ENCODE results near the gene RHOV.

The RHOV gene

GRCh38 chr15:40873694-40874561 lies at the start of gene RHOV:
TSS of gene RHOV (minus strand) at chr15:40874234. CDS start at chr15:40874139, 95 bp downstream.
- no peak for DNase-seq (ENCODE audit: low read depth in 2 of 2)

- DNase-seq (ENCODE audit: low read depth in 2 of 2), result no peak
Measured at GRCh38 chr15:40923551-40923950, 49.5 kb upstream of the RHOV start.

DNA sequence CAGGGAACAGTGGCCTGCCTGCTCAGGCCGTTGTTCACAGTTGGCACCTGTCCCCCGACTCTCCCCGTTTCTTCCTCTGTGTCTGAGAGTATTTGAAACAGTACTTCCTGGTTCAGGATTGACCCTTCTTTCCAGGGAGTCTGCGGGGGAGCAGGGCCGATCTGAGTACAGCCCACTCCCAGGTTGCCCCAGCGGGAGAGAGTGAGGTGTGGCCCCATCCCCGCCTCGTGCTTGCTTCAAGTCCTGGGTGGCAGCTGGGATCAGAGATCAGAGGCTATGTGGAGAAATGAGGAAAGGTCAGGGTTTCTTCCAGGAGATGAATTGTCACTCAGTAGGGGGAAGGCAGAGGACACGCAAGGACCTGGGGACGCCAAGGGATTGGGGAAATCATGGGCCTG lies 48.6 kb upstream of the RHOV start:
- no peak for DNase-seq (ENCODE audit: low read depth in 2 of 2)

DNA sequence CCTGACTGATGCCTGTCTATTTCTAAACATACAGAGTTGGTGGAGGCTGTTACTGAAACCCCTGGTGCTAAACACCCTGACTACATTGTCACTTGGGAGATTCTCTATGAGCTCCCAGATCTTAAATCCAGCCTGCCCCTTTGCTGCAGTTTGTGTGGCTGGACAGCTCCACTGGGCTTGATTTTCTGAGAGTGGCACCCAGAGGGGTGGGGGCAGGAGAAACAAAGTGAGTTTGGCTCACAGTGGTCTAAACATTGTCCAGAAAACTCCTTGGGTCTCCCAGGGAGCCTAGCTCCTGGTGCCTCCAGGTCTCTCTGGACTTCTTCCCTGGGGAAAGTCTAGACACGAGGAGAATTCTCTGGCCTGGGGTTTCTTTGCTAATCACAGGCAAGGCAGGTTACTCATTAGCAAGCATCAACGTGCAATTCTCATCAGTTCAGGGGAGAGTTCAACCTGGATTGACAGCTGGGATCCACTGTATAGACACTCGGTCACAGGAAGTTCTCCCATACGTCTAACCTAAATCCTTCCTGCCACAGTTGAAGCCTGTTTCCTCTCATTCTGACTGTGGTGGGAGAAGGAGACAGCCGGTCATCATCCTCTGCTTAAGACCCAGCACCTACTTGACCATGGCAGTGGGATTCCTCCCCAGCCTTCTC lies 48.0 kb upstream of the RHOV start:
- no peak for DNase-seq (ENCODE audit: low read depth in 2 of 2)

DNA sequence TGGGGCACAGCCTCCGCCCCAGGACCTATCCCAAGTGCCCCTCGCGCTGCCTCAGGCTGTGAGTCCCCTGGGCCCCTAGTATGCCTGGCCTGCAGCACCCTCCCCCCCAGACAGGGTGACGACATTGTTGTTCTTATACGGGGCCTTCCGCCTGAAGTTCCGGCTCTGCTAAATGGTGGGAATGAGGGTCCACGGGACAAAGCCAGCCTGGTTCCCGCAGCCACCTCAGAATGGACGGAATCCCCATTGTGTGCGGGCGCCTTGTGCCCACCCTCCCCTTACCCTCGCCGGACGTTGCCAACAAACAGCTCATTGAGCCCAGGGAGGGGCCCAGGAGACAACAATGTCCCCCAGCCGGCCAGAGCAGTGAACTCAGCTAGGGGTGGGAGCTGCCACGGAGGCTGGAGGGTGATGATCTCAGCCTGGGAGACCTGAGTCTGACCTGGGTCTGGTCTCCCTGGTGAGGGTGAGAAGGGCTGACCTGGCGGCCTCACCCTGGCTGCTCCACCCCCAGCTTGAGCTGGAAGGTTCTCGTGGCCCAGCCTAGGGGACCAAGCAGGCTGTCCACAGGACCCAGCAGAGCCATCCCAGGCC lies 44.9 kb upstream of the RHOV start:
- no peak for DNase-seq (ENCODE audit: low read depth in 2 of 2)

DNA sequence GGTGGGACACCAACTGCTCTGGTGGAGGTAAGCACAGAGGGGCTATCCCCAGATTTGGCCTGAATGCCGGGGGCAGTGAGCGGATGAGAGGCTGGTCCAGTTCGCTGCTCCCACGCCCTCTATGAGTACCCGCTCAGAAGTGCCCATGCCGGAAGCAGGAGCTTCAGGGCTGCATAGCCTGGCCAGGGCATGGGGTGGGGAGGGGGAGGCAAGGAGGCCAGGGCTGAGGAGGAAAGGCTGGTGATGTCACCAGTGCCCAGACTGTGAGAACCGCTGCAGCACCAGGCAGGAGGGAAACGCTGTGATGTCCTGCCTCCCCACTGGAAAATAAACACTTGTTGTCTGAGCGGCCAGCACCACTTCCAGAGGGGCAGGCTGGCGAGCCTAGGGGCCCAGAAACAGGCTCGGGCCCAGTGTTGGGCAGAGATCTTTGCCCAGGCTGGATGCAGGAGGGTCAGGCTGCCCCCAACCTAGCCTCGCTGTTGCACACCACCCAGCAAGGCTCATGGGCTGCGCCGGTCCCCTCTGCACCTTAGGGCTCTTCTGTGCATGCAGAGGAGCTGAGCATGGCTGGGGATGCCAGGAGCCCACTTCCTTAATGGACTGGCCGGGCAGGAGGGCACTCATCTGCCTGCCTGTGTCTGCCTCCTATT lies 44.2 kb upstream of the RHOV start:
- no peak for DNase-seq (ENCODE audit: low read depth in 2 of 2)

DNA sequence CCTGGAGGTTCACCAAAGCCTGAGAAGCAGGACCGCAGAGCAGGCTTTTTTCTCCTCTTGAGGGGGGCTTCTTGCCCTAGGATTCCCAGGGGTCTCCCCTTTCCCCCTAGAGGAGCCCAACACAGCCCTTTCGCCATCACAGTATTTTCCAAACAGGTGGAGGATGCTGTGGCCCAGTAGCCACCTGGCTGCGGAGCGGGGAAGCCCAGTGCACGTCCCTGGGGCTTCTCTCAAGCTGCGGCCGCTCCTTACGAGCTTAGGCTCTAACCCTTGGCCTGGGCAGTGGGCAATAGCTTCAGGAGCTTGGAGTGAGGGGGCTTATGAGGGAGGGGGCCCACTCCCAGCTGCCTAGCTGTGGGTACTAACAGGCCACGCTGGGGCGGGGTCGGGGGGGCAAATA lies 43.6 kb upstream of the RHOV start:
- no peak for DNase-seq (ENCODE audit: low read depth in 2 of 2)

- DNase-seq (ENCODE audit: low read depth in 2 of 2), result no peak
Measured at GRCh38 chr15:40915679-40916078, 41.6 kb upstream of the RHOV start.

DNA sequence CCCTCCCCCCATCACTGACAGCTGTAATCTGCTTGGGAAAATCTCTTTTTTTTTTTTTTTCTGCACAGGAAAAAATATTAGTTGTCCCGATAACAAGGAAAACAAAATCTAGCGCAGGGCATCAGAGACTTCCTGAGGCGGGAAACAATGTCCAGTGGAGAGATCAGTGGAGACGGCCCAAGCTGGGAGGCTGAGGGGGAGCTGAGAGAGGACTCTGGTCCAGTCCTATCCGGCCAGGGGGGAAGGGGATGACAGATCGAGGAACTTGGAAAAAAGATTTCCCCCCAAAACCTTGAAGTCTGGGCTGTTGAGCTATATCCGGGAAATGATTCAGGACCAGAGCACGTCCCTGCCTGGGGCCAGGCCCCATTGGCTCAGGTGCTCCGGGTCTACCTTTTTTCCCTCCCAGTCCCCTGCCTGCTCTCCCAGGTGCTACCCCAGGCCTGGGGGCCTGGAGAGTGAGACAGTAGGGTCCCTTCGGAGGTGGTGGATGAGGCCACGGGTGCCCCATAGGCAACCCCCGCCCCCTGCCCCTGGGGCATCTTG lies 41.2 kb upstream of the RHOV start:
- DNase-seq (ENCODE audit: low read depth in 2 of 2), result no peak

DNA sequence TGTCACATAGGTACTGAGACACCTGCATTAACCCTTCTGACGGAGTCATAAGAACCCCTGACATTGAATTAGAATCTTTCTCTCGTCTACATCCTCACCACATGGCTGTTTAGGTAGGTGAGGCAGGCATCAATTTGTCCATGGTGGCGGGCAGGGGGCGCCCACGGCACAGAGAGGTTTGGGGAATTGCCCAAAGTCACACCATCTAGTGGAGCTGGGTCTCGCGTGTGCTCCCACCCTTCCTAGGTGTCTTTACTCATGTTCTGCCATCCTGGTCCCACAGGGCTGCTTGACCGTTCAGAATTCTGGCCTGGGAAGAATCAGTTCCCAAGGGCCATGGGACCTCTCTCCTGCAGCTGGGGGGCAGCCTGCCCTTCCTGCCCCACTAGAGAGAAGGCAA lies 40.5 kb upstream of the RHOV start:
- DNase-seq (ENCODE audit: low read depth in 2 of 2), result no peak

DNA sequence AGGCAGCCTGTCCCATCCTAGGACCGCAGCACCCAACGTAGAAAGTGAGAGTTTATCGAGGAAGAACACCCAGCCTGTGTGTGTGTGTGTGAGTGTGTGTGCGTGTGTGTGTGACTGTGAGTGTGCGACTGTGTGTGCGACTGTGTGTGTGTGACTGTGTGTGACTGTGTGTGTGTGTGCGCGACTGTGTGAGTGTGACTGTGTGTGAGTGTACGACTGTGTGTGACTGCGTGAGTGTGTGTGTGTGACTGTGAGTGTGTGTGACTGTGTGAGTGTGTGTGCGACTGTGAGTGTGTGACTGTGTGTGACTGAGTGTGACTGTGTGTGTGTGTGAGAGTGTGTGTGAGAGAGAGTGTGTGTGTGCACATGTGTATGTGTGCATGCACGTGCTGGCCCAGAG lies 40.0 kb upstream of the RHOV start:
- no peak for DNase-seq (ENCODE audit: low read depth in 2 of 2)

DNA sequence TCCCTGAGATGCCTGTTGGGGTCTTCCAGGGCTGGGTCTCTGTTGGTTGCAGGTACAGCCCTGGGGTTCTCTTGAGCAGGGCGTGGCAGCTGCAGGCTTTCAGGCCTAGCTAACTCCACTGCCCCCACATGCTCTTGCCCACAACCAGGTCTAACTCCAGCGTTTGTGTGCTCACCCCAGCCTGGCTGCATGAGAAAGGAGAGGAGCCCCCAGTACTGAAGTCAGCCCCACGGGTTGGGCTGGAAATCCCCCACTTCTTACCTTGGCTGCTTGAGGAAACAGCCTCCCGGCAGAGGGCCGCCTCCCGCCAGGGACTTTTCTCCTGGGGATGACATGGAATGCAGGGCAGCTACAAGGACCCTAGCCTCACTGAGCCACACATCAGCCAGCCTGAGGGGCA lies 38.4 kb upstream of the RHOV start:
- DNase-seq (ENCODE audit: low read depth in 2 of 2), result no peak

GRCh38 chr15:40911693-40912092 lies 37.7 kb upstream of the RHOV start:
- no peak for DNase-seq (ENCODE audit: low read depth in 2 of 2)

DNA sequence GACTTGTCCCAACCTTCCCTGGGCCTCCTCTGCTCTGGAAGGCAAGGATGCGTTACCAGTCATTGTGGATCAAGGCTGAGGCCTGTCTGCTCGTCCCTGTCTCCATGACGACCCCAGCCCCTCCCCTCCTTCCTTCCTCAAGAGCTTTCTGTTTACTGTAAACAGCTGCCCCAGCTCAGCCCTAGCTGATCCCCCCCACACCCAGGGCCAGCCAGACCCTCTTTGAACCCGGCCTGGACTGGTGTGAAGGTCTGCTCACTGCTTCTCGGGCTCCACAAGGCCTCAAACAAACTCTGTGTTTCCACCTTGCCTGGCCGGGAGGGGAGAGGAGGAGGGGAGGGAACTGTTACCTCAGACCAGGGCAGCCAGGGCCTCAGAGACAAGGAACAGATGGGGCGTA lies 37.1 kb upstream of the RHOV start:
- DNase-seq (ENCODE audit: low read depth in 2 of 2), result no peak

DNA sequence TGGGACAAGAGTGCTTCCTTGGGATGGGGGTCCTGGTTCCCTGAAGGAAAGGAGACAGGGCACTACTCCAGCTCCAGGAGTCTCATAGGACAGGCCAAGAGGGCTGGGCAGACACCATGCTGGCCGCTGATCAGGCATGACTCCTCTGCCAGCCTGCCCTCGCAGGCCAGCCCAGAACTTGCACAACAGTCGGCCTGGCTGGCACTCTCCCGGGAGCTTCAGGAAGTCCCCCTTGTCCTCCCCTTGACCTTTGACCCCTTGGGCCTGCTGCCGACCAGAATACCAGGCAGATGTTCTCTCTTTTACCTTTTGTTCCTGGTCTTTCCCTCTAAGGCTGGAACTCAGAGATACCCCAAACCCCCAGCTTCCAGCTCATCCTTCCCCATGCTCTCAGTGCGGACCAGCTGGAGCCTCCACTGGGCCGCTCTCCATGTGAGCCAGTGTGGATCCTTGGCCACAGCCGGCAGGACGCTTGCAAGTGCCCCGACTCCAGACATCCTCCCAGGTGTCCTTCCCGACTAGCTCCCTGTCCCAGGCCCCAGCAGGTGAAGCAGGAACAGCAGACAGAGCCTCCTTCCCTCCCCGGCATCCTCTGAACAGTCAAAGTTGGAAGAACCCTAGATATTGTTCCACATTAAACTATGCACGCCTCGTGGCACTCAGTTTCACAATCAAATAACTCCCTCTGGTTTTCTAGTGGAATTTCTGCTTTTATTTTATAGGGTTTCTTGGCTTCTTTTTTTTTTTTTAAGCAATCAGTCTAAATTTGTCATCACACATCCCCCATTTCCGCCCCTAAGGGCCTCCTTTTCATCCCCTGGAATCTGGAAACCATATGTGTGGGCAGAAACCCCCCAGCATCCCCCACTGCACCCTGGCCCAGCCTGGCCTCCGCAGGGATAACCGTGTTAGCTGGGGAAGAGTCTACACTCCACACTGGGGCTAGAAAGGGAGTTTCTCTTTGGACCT lies 35.9 kb upstream of the RHOV start:
- peak; percentile 85 for DNase-seq (ENCODE audit: low read depth in 2 of 2)

GRCh38 chr15:40908095-40908494 lies 34.1 kb upstream of the RHOV start:
- DNase-seq (ENCODE audit: low read depth in 2 of 2), result no peak

- no peak for DNase-seq (ENCODE audit: low read depth in 2 of 2)
Measured at GRCh38 chr15:40906991-40907802, 33.2 kb upstream of the RHOV start.

DNA sequence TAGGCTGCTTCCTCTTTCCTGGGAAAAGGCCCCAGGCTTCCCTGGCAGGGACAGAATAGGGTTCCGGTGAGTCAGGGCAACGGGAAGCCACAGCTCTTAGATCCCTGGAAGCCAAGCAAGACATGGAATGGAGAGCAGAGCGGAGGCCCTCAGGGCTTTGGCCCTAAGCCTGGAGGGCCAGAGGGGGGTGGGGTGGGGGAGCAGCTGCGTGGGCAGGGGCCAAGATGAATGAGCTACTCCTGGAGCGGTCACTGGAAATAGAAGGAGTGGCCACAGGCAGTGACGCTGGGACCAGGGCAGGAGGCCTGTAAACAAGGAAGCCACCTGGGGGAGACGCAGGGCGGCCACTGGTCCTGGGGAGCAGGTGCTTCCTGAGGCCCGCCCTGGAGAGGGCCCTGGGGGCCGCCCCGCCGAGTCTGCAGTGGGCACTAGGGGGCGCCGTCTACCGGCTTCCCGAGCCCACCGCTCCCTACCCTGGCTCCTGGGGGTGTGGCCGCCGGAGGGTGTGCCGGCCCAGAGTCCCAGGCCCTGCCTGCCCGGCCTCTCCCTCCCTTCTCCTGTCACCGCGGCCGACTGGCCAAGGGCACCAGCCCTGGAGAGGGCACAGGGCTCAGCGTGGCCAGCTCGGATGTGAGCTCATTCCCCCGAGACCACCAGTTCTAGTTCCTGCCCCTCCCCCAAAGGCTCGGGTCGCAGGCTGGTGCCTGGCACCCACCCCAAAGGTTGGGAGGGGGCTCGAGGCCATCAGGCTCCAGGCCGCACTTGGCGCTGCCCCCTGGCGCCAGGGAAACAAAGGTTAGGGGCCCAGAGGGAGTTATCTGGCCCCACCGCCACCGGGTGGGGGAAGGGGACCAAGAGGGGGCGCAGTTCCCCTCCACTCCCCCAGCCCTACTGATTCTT lies 32.3 kb upstream of the RHOV start:
- DNase-seq (ENCODE audit: low read depth in 2 of 2), result peak; percentile 56 to 60

Data from fibroblast of skin of left quadriceps (primary cell).